IPS-18c (cell line): ENCODE results near the gene PRSS53.

Experiments used
- H3K4me3 ChIP-seq: 2 replicates; pipeline ENCODE4 v1.7.0; 2013; ENCODE audit warnings: low read depth, mild to moderate bottlenecking, low read length, moderate library complexity; ENCODE audit not compliant: insufficient read depth
- H3K9me3 ChIP-seq: one replicate; pipeline ENCODE4 v1.6.1; 2013; ENCODE audit warnings: mild to moderate bottlenecking, low read length, moderate library complexity; ENCODE audit not compliant: control insufficient read depth, insufficient read depth

The PRSS53 gene

DNA sequence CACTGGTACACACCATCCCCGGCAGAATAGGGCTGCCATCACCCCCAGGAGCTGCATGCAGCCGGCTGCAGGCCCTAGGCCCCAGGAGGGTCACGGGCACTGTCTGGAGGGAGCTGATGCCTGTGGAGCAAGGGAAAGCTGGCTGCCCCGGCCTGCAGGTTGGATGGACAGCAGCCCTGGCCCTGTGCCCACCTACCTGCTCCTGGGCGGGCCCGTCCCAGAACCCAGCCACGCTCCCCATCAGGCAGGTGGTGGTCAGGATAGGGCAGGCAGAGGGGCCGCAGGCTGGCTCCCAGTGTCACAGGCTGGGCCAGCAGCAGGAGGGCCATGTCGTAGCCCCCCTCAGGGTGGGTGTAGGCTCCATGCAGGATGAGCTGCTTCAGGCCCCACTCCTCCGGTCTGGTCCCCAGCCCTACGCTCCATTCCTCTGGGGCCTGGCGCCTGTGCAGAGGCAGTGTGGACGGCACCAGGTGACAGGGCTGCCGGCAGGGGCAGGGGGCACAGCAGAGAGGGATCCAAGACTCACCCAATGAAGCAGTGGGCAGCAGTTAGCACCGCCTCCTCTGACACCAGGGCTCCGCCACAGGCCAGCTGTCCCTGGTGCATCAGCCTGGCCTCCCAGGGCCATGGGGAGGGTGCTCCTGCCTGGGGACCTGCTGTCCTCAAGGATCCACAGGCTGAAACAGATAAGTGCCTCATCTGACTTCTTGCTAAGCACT, 4.0 kb downstream of the PRSS53 start:
- Histone ChIP-seq H3K4me3 (no peak overlapping the region), H3K9me3 (no peaks in the 10 kb centered on the region)

DNA sequence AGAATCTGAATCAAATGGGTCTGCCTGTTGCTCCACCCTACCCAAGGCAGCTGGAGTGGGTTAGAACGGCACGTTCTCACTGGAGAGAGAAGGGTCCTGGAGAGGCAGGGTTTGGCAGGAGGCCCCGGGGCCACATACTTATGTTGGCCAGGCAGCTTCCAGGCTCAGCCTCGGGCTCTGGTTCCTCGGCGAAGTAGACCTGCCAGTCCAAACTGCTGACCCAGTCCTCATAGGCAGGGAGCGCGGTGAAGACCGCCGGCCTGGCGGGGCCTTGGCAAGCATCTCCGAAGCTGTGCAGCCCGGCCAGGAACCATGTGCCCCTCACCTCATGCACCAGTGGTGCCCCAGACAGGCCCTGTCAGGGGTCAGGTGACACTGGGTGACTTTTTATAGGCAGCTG, 4.8 kb downstream of the PRSS53 start:
- no peak overlapping the region for H3K4me3 ChIP-seq
- H3K9me3 ChIP-seq, result no peaks in the 10 kb centered on the region

GRCh38 chr16:31083556-31083955, 5.2 kb downstream of the PRSS53 start:
- H3K4me3 ChIP-seq, result no peak overlapping the region
- no peaks in the 10 kb centered on the region for H3K9me3 ChIP-seq

GRCh38 chr16:31083081-31083480, 5.7 kb downstream of the PRSS53 start:
- Histone ChIP-seq H3K4me3 (no peak overlapping the region), H3K9me3 (no peaks in the 10 kb centered on the region)

- H3K4me3 ChIP-seq, result no peak overlapping the region
Observed at GRCh38 chr16:31082368-31083045, 6.2 kb downstream of the PRSS53 start.

DNA sequence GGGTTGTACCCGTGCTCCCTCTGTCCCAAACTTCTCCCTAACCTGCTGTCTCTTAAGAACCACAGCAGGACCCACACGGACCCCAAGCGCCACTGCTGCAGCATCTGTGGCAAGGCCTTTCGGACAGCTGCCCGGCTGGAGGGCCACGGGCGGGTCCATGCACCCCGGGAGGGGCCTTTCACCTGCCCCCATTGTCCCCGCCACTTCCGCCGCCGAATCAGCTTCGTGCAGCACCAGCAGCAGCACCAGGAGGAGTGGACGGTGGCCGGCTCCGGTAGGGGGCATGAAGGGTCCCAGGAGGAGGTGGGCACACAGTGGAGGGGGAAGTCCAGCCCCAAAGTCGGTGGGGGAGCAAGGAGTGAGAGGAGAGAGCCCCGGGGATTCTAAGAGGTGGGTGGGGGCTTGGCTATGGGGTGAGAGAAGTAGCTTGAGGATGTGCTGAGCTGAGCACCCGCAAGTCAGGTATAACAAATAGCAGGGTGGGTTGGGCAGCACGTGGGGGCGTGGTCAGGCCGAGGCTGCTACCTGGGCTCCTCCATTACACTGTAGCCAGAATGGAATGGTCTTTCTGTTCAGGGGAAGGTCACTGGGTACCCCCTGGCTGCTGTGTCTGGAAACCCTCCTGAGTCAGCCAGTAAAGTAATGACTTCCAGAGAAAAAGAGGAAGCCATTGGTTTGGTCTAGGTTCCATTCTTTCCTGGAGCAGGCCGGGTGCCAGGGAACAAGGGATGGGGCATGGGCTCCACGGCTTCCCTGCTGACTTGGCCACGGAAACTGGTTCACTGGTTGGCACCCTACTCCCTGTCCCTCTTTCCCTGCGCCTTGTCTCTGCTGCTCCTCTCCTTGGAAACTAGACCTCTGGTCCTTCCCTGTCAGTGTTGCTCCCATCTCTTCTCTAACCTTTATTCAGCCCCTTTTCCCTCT, 7.1 kb downstream of the PRSS53 start:
- H3K9me3 ChIP-seq, result no peaks in the 10 kb centered on the region

More at GRCh38 chr16:31082368-31083045, 6.2 kb downstream of the PRSS53 start:
- H3K9me3 ChIP-seq, result no peaks in the 10 kb centered on the region

GRCh38 chr16:31080756-31081419, 7.9 kb downstream of the PRSS53 start:
- Histone ChIP-seq H3K4me3 (no peak overlapping the region), H3K9me3 (no peaks in the 10 kb centered on the region)

More for the DNA sequence above, 7.1 kb downstream of the PRSS53 start:
- H3K4me3 ChIP-seq, result no peak overlapping the region

- H3K9me3 ChIP-seq, result no peaks in the 10 kb centered on the region
- H3K4me3 ChIP-seq, result no peak overlapping the region
Observed at GRCh38 chr16:31080035-31080629, 8.6 kb downstream of the PRSS53 start.

DNA sequence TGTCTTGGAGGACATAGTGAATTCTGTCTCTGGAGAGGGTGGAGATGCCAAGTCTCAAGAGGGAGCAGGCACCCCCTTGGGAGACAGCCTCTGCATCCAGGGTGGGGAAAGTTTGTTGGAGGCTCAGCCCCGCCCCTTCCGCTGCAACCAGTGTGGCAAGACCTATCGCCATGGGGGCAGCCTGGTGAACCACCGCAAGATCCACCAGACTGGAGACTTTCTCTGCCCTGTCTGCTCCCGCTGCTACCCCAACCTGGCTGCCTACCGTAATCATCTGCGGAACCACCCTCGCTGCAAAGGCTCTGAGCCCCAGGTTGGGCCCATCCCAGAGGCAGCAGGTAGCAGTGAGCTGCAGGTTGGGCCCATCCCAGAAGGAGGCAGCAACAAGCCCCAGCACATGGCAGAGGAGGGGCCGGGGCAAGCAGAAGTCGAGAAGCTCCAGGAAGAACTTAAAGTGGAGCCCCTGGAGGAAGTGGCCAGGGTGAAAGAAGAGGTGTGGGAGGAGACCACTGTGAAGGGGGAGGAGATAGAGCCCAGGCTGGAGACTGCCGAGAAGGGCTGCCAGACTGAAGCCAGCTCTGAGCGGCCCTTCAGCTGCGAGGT, 9.3 kb downstream of the PRSS53 start:
- Histone ChIP-seq H3K9me3 (no peaks in the 10 kb centered on the region), H3K4me3 (no peak overlapping the region)

DNA sequence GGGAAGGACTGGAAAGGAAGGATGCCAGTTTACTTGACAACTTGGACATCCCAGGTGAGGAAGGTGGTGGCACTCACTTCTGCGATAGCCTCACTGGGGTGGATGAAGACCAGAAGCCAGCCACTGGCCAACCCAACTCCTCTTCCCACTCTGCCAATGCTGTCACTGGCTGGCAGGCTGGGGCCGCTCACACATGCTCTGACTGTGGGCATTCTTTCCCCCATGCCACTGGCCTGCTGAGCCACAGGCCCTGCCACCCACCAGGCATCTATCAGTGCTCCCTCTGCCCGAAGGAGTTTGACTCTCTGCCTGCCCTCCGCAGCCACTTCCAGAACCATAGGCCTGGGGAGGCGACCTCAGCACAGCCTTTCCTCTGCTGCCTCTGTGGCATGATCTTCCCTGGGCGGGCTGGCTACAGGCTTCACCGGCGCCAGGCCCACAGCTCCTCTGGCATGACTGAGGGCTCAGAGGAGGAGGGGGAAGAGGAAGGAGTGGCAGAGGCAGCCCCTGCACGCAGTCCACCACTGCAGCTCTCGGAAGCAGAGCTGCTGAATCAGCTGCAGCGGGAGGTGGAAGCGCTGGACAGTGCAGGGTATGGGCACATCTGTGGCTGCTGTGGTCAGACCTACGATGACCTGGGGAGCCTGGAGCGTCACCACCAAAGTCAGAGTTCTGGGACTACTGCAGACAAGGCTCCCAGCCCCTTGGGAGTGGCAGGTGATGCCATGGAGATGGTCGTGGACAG, 10.0 kb downstream of the PRSS53 start:
- no peak overlapping the region for H3K4me3 ChIP-seq
- no peaks in the 10 kb centered on the region for H3K9me3 ChIP-seq

DNA sequence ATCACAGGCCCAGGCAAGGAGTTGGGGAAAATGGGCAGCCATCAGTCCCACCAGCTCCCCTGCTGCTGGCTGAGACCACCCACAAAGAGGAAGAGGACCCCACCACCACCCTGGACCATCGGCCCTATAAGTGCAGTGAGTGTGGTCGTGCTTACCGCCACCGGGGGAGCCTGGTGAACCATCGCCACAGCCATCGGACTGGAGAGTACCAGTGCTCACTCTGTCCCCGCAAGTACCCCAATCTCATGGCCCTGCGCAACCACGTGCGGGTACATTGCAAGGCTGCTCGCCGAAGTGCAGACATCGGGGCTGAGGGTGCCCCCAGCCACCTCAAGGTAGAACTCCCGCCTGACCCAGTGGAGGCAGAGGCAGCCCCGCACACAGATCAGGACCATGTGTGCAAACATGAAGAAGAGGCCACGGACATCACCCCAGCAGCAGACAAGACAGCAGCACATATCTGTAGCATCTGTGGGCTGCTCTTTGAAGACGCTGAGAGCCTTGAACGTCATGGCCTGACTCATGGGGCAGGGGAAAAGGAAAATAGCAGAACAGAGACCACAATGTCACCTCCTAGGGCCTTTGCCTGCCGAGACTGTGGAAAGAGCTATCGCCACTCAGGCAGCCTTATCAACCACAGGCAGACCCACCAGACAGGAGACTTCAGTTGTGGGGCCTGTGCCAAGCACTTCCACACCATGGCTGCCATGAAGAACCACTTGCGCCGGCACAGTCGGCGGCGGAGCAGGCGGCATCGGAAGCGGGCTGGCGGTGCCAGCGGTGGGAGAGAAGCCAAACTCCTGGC, 10.9 kb downstream of the PRSS53 start:
- H3K4me3 ChIP-seq, result no peak overlapping the region
- no peaks in the 10 kb centered on the region for H3K9me3 ChIP-seq

GRCh38 chr16:31077024-31077423, 11.7 kb downstream of the PRSS53 start:
- Histone ChIP-seq H3K4me3 (no peak overlapping the region), H3K9me3 (no peaks in the 10 kb centered on the region)

GRCh38 chr16:31076319-31076718, 12.4 kb downstream of the PRSS53 start:
- Histone ChIP-seq H3K4me3 (no peak overlapping the region), H3K9me3 (no peaks in the 10 kb centered on the region)

- Histone ChIP-seq H3K4me3 (peak overlapping the region; percentile 100), H3K9me3 (no peaks in the 10 kb centered on the region)
Observed at GRCh38 chr16:31074814-31075183, 13.9 kb downstream of the PRSS53 start.
